Activated naive CD4-positive, alpha-beta T cell treated with anti-CD3 and anti-CD28 coated beads, Interleukin-2, amount 50 U/mL, for 72 hours (primary cell): ENCODE data around the gene KRT74. TPM values are rescaled to one million over a fixed set of nuclear protein-coding genes. Genes with fewer than 3 reads are reported as not detected.
A peak's percentile ranks its signal among the peaks of the same experiment; 100 is the strongest.

Experiments used
- ATAC-seq, 2 donors: fragments of 150-1000 bp; cut with Tn5 transposase; 2 replicates each; pipeline ENCODE4 v1.10.0; 2021; ENCODE audit warnings: mild to moderate bottlenecking in 2 of 2, moderate library complexity in 2 of 2
- DNase-seq, 2 donors: peaks; one replicate each; pipeline ENCODE4 v3.0.0; 2021 to 2022; ENCODE audit warnings: low spot score in 2 of 2
- H3K27ac Mint-ChIP-seq, 2 donors: one replicate each; pipeline ENCODE4 v1.8.0; 2022; ENCODE audit warnings: mild to moderate bottlenecking in 2 of 2, mixed read lengths in 2 of 2
- H3K36me3 Mint-ChIP-seq, 2 donors: one replicate each; pipeline ENCODE4 v1.8.0; 2022; ENCODE audit warnings: mixed read lengths in 2 of 2
- H3K9me3 Mint-ChIP-seq, 2 donors: one replicate each; pipeline ENCODE4 v1.8.0; 2022; ENCODE audit warnings: mixed read lengths in 2 of 2
- total RNA-seq, 2 donors: library from RNA; stranded (reverse); gene quantifications; one replicate each; pipeline ENCODE4 v1.2.3, GENCODE V29; 2022

KRT74 gene
- total RNA-seq, 2 donors from 2014 or later, result not detected

- H3K27ac Mint-ChIP-seq, result no peak overlapping the region
- no peak for ATAC-seq
- no peaks in the 10 kb centered on the region for H3K36me3 Mint-ChIP-seq
- H3K9me3 Mint-ChIP-seq, result no peaks in the 10 kb centered on the region
- no peak for DNase-seq
Observed at GRCh38 chr12:52522346-52523011, 51.2 kb downstream of the KRT74 start.

GRCh38 chr12:52521568-52522266 is 51.9 kb downstream of the KRT74 start:
- no peaks in the 10 kb centered on the region for H3K9me3 Mint-ChIP-seq
- ATAC-seq, result no peak
- H3K27ac Mint-ChIP-seq, result no peak overlapping the region

GRCh38 chr12:52521175-52521567 is 52.5 kb downstream of the KRT74 start:
- Mint-ChIP-seq H3K36me3 (no peaks in the 10 kb centered on the region), H3K9me3 (no peaks in the 10 kb centered on the region), H3K27ac (no peak overlapping the region)
- DNase-seq (no peak), ATAC-seq (no peak)

More at GRCh38 chr12:52521568-52522266, 51.9 kb downstream of the KRT74 start:
- no peaks in the 10 kb centered on the region for H3K36me3 Mint-ChIP-seq
- DNase-seq, result no peak

GRCh38 chr12:52519826-52520662 is 53.6 kb downstream of the KRT74 start, which contains the start of gene KRT5:
KRT5 (minus strand) TSS chr12:52520394; CDS start chr12:52520296, 98 bp downstream.
- DNase-seq, result no peak
- ATAC-seq, result no peak
- Mint-ChIP-seq H3K36me3 (no peaks in the 10 kb centered on the region), H3K9me3 (no peaks in the 10 kb centered on the region), H3K27ac (no peak within 1 kb of the TSS)

- no peak for ATAC-seq
- H3K9me3 Mint-ChIP-seq, result no peaks in the 10 kb centered on the region
Observed at GRCh38 chr12:52519387-52519703, 54.3 kb downstream of the KRT74 start.

GRCh38 chr12:52518574-52519386 is 54.9 kb downstream of the KRT74 start:
- ATAC-seq (no peak), DNase-seq (no peak)
- Mint-ChIP-seq H3K36me3 (no peaks in the 10 kb centered on the region), H3K9me3 (no peaks in the 10 kb centered on the region), H3K27ac (no peak overlapping the region)

More at GRCh38 chr12:52519387-52519703, 54.3 kb downstream of the KRT74 start:
- no peak for DNase-seq
- Mint-ChIP-seq H3K36me3 (no peaks in the 10 kb centered on the region), H3K27ac (no peak overlapping the region)

- Mint-ChIP-seq H3K36me3 (no peaks in the 10 kb centered on the region), H3K27ac (no peak overlapping the region), H3K9me3 (no peaks in the 10 kb centered on the region)
- no peak for DNase-seq
- ATAC-seq, result no peak
Observed at GRCh38 chr12:52517888-52518287, 55.8 kb downstream of the KRT74 start.

- ATAC-seq, result no peak
- DNase-seq, result no peak
- H3K27ac Mint-ChIP-seq, result no peak overlapping the region
- no peaks in the 10 kb centered on the region for H3K36me3 Mint-ChIP-seq
- no peaks in the 10 kb centered on the region for H3K9me3 Mint-ChIP-seq
Observed at GRCh38 chr12:52517005-52517835, 56.4 kb downstream of the KRT74 start.

GRCh38 chr12:52515927-52516831 is 57.5 kb downstream of the KRT74 start:
- DNase-seq, result no peak
- peaks cover 0 to 6% of the 10 kb centered on the region in 2 donors for H3K36me3 Mint-ChIP-seq
- peak in 1 of 2 donors; percentile 34 for ATAC-seq
- peak overlapping the region in 1 of 2 donors; percentile 56 for H3K27ac Mint-ChIP-seq
- peaks cover 0 to 3% of the 10 kb centered on the region in 2 donors for H3K9me3 Mint-ChIP-seq

Other genes with a start within 250 kb of the KRT74 start
- not detected for gene KRT85, start 206.4 kb downstream of the KRT74 start, total RNA-seq
- gene KRT84, start 188.2 kb downstream of the KRT74 start, total RNA-seq, result not detected
- not detected for gene KRT82, start 167.5 kb downstream of the KRT74 start, total RNA-seq
- gene KRT75, start 139.5 kb downstream of the KRT74 start, total RNA-seq, result not detected
- not detected for gene KRT6B, start 121.7 kb downstream of the KRT74 start, total RNA-seq
- gene KRT6C, start 100.0 kb downstream of the KRT74 start, total RNA-seq, result not detected
- gene KRT6A, start 80.6 kb downstream of the KRT74 start, total RNA-seq, result not detected
- gene KRT5, start 53.4 kb downstream of the KRT74 start, total RNA-seq, result not detected
- not detected for gene KRT71, start 20.7 kb downstream of the KRT74 start, total RNA-seq
- gene KRT72, start 27.6 kb upstream of the KRT74 start, total RNA-seq, result 1 to 10 TPM; 1.4 to 7.7 TPM
- gene KRT73, start 44.7 kb upstream of the KRT74 start, total RNA-seq, result 1 to 10 TPM in 1 of 2 donors, under 1 TPM in 1; 0.98 to 4.9 TPM
- gene KRT2, start 78.4 kb upstream of the KRT74 start, total RNA-seq, result not detected
- gene KRT1, start 106.6 kb upstream of the KRT74 start, total RNA-seq, result not detected
- gene KRT77, start 129.7 kb upstream of the KRT74 start, total RNA-seq, result not detected
- gene KRT76, start 203.5 kb upstream of the KRT74 start, total RNA-seq, result not detected
- under 1 TPM in 1 of 2 donors, not detected in 1; 0.09 TPM for gene KRT3, start 222.3 kb upstream of the KRT74 start, total RNA-seq
- gene KRT4, start 240.3 kb upstream of the KRT74 start, total RNA-seq, result not detected